Neural progenitor cell (in vitro differentiated cells): ENCODE data around the gene OR10G3. TPM values are rescaled to one million over a fixed set of nuclear protein-coding genes. Genes with fewer than 3 reads are reported as not detected.
"Not testable (repeated sequence)": the region's sequence is repeated elsewhere in the genome, so short reads cannot be mapped to it uniquely, and the experiment has no call there.

Source experiments
- DNase-seq: peaks from one replicate; pipeline ENCODE4 v3.0.0-alpha.2; 2016; ENCODE audit warnings: low spot score
- H2AFZ ChIP-seq: fragments of 200-600 bp; sonication (generic); replicated peaks from 2 replicates; pipeline ENCODE4 v1.6.1; 2016; ENCODE audit warnings: antibody characterized with exemption
- H3F3A ChIP-seq: fragments of 200-600 bp; sonication (generic); 2 replicates; pipeline ENCODE4 v1.6.1; 2016; ENCODE audit warnings: antibody characterized with exemption, low read depth
- H3K27ac ChIP-seq: fragments of 200-600 bp; sonication (generic); 2 replicates; pipeline ENCODE4 v1.5.1; 2016; ENCODE audit warnings: mild to moderate bottlenecking
- H3K27me3 ChIP-seq: fragments of 200-600 bp; sonication (generic); 2 replicates; pipeline ENCODE4 v1.6.1; 2016; ENCODE audit warnings: mild to moderate bottlenecking, moderate library complexity
- H3K36me3 ChIP-seq: fragments of 200-600 bp; sonication (generic); 2 replicates; pipeline ENCODE4 v1.5.1; 2016
- H3K4me1 ChIP-seq: fragments of 200-600 bp; sonication (generic); 2 replicates; pipeline ENCODE4 v1.6.1; 2016; ENCODE audit warnings: mixed run types
- H3K4me2 ChIP-seq: fragments of 200-600 bp; sonication (generic); 2 replicates; pipeline ENCODE4 v1.6.1; 2016
- H3K4me3 ChIP-seq: fragments of 200-600 bp; sonication (generic); 2 replicates; pipeline ENCODE4 v1.5.1; 2016
- H3K79me2 ChIP-seq: fragments of 200-600 bp; sonication (generic); 2 replicates; pipeline ENCODE4 v1.6.1; 2016; ENCODE audit warnings: low read depth
- H3K9ac ChIP-seq: fragments of 200-600 bp; sonication (generic); 2 replicates; pipeline ENCODE4 v1.6.1; 2016
- H3K9me3 ChIP-seq: fragments of 200-600 bp; sonication (generic); 2 replicates; pipeline ENCODE4 v1.5.1; 2016; ENCODE audit warnings: low read depth
- H4K20me1 ChIP-seq: fragments of 200-600 bp; sonication (generic); 2 replicates; pipeline ENCODE4 v1.6.1; 2016; ENCODE audit warnings: low read depth
- H3K27ac Mint-ChIP-seq: 3 replicates; pipeline ENCODE4 v1.8.0; 2021; ENCODE audit warnings: mixed read lengths
- H3K27me3 Mint-ChIP-seq: 2 replicates; pipeline ENCODE4 v1.8.0; 2022; ENCODE audit warnings: low read depth, mild to moderate bottlenecking, inconsistent platforms, moderate library complexity, mixed read lengths; ENCODE audit not compliant: insufficient read depth
- H3K36me3 Mint-ChIP-seq: 3 replicates; pipeline ENCODE4 v1.8.0; 2021; ENCODE audit warnings: mixed read lengths
- H3K4me1 Mint-ChIP-seq: 3 replicates; pipeline ENCODE4 v1.8.0; 2021; ENCODE audit warnings: mixed read lengths
- H3K4me3 Mint-ChIP-seq: 3 replicates; pipeline ENCODE4 v1.8.0; 2021; ENCODE audit warnings: mild to moderate bottlenecking, moderate library complexity, mixed read lengths
- H3K9me3 Mint-ChIP-seq: 3 replicates; pipeline ENCODE4 v1.8.0; 2020; ENCODE audit warnings: mixed read lengths
- EZH2 ChIP-seq: fragments of 200-600 bp; sonication (generic); IDR thresholded peaks from 2 replicates; pipeline ENCODE4 v1.6.1; 2017; ENCODE audit warnings: antibody characterized with exemption, mild to moderate bottlenecking, moderate library complexity
- EZH2phosphoT487 ChIP-seq: fragments of 200-600 bp; sonication (generic); IDR thresholded peaks from 2 replicates; pipeline ENCODE4 v1.6.1; 2017; ENCODE audit warnings: antibody characterized with exemption
- total RNA-seq: library from RNA; depleted of rRNA; stranded (reverse); fragments of >200 nt; gene quantifications from 2 replicates; pipeline ENCODE4 v1.2.3, GENCODE V29; 2015; ENCODE audit warnings: low replicate concordance
- TF ChIP-seq, protein P1 (sequence below): fragments of 200-600 bp; sonication (generic); IDR thresholded peaks from 2 replicates; pipeline ENCODE4 v1.5.1; 2017; ENCODE audit warnings: antibody characterized with exemption, mild to moderate bottlenecking

The OR10G3 gene
- total RNA-seq, 1 donor from 2014 or later = not detected

- H3K9me3 Mint-ChIP-seq = no peaks in the 10 kb centered on the region
- Histone ChIP-seq H3K27me3 (no peaks in the 10 kb centered on the region), H3K4me2 (peak overlapping the region; percentile 76), H4K20me1 (no peaks in the 10 kb centered on the region), H3K27ac (peak overlapping the region; percentile 91), H3F3A (peaks cover 26% of the 10 kb centered on the region), H3K79me2 (peaks cover 5% of the 10 kb centered on the region), H2AFZ (peak overlapping the region; percentile 58), H3K4me3 (peak overlapping the region; percentile 36), H3K36me3 (no peaks in the 10 kb centered on the region), H3K9me3 (no peaks in the 10 kb centered on the region), H3K9ac (no peak overlapping the region), H3K4me1 (peaks cover 29% of the 10 kb centered on the region)
- no peaks in the 10 kb centered on the region for H3K36me3 Mint-ChIP-seq
- DNase-seq = peak; percentile 97
- peaks cover 26% of the 10 kb centered on the region for H3K4me1 Mint-ChIP-seq
- H3K27ac Mint-ChIP-seq = peak overlapping the region; percentile 99
- peaks cover 9% of the 10 kb centered on the region for H3K27me3 Mint-ChIP-seq
- no peak for TF ChIP-seq EZH2
- TF ChIP-seq, protein P1, sequence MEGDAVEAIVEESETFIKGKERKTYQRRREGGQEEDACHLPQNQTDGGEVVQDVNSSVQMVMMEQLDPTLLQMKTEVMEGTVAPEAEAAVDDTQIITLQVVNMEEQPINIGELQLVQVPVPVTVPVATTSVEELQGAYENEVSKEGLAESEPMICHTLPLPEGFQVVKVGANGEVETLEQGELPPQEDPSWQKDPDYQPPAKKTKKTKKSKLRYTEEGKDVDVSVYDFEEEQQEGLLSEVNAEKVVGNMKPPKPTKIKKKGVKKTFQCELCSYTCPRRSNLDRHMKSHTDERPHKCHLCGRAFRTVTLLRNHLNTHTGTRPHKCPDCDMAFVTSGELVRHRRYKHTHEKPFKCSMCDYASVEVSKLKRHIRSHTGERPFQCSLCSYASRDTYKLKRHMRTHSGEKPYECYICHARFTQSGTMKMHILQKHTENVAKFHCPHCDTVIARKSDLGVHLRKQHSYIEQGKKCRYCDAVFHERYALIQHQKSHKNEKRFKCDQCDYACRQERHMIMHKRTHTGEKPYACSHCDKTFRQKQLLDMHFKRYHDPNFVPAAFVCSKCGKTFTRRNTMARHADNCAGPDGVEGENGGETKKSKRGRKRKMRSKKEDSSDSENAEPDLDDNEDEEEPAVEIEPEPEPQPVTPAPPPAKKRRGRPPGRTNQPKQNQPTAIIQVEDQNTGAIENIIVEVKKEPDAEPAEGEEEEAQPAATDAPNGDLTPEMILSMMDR = peak; percentile 76
- TF ChIP-seq EZH2phosphoT487 = no peak
- peak overlapping the region; percentile 70 for H3K4me3 Mint-ChIP-seq
Measured at GRCh38 chr14:21557084-21557901, 22.6 kb downstream of the OR10G3 start.

- Mint-ChIP-seq H3K36me3 (no peaks in the 10 kb centered on the region), H3K4me3 (no peak overlapping the region), H3K4me1 (peaks cover 26% of the 10 kb centered on the region), H3K27me3 (peaks cover 8% of the 10 kb centered on the region), H3K27ac (peak overlapping the region; percentile 99), H3K9me3 (no peaks in the 10 kb centered on the region)
- Histone ChIP-seq H3K4me2 (peak overlapping the region; percentile 76), H3K9ac (no peak overlapping the region), H3K4me3 (peak overlapping the region; percentile 36), H3K36me3 (no peaks in the 10 kb centered on the region), H3K79me2 (peaks cover 5% of the 10 kb centered on the region), H3K27ac (peak overlapping the region; percentile 91), H3K4me1 (peaks cover 29% of the 10 kb centered on the region), H2AFZ (no peak overlapping the region), H4K20me1 (no peaks in the 10 kb centered on the region), H3K27me3 (no peaks in the 10 kb centered on the region), H3K9me3 (no peaks in the 10 kb centered on the region), H3F3A (peaks cover 26% of the 10 kb centered on the region)
- no peak for DNase-seq
- TF ChIP-seq EZH2phosphoT487 = no peak
- TF ChIP-seq EZH2 = no peak
- TF ChIP-seq, protein P1 = no peak
Measured at GRCh38 chr14:21556378-21557083, 23.3 kb downstream of the OR10G3 start.

- no peak overlapping the region for H3K4me2 ChIP-seq
- no peak overlapping the region for H3K4me3 Mint-ChIP-seq
- H3K27ac Mint-ChIP-seq = no peak overlapping the region
- H3K4me1 ChIP-seq = peaks cover 29% of the 10 kb centered on the region
- no peaks in the 10 kb centered on the region for H3K36me3 ChIP-seq
- peak overlapping the region; percentile 37 for H3K27ac ChIP-seq
- H4K20me1 ChIP-seq = no peaks in the 10 kb centered on the region
- H3K4me3 ChIP-seq = no peak overlapping the region
- H3K27me3 ChIP-seq = no peaks in the 10 kb centered on the region
- peaks cover under 1% of the 10 kb centered on the region for H3K36me3 Mint-ChIP-seq
- DNase-seq = no peak
- H3K9me3 ChIP-seq = no peaks in the 10 kb centered on the region
- TF ChIP-seq EZH2phosphoT487 (no peak), EZH2 (no peak)
- TF ChIP-seq, protein P1 = no peak
- no peak overlapping the region for H2AFZ ChIP-seq
- H3K79me2 ChIP-seq = peaks cover 5% of the 10 kb centered on the region
- H3F3A ChIP-seq = peaks cover 26% of the 10 kb centered on the region
- peaks cover 23% of the 10 kb centered on the region for H3K4me1 Mint-ChIP-seq
- H3K9me3 Mint-ChIP-seq = no peaks in the 10 kb centered on the region
- H3K27me3 Mint-ChIP-seq = peaks cover 9% of the 10 kb centered on the region
- no peak overlapping the region for H3K9ac ChIP-seq
Measured at GRCh38 chr14:21553266-21553665, 26.6 kb downstream of the OR10G3 start.

DNA sequence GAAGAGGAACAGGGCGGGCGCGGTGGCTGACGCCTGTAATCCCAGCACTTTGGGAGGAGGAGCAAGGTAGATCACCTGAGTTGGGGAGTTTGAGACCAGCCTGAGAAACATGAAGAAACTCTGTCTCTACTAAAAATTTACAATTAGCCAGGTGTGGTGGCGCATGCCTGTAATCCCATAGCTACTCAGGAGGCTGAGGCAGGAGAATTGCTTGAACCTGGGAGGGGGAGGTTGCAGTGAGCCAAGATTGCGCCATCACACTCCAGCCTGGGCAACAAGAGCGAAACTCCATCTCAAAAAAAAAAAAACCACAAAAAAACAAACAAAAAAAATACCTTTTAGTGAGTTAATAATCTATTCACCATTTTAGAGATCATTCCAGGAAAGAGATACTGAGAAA, 35.3 kb downstream of the OR10G3 start:
- Histone ChIP-seq H3K79me2 (peaks cover 12% of the 10 kb centered on the region), H3F3A (peaks cover 33% of the 10 kb centered on the region), H3K4me1 (peaks cover 33% of the 10 kb centered on the region)
- Mint-ChIP-seq H3K4me1 (peaks cover 39% of the 10 kb centered on the region), H3K27me3 (peaks cover 12% of the 10 kb centered on the region)
- not testable (repeated sequence) for H4K20me1 ChIP-seq, H3K9me3 ChIP-seq, H3K27ac ChIP-seq, H3K9ac ChIP-seq, H3K4me3 Mint-ChIP-seq, H3K27ac Mint-ChIP-seq, H3K4me2 ChIP-seq, H3K36me3 Mint-ChIP-seq, H3K27me3 ChIP-seq, H2AFZ ChIP-seq, DNase-seq, H3K4me3 ChIP-seq, H3K9me3 Mint-ChIP-seq, H3K36me3 ChIP-seq
